Suprapubic skin (tissue), 4 donors: ENCODE measurements around the gene PPP1CB. TPM values are rescaled to one million over a fixed set of nuclear protein-coding genes. Genes with fewer than 3 reads are reported as not detected.

ENCODE experiments used
- DNase-seq, 2 donors: peaks; one replicate each; pipeline ENCODE4 v3.0.0-alpha.2; 2019; ENCODE audit warnings: low spot score in 2 of 2
- H3K27ac ChIP-seq: fragments of 200-600 bp; sonication (generic); one replicate; pipeline ENCODE4 v1.5.1; 2019
- H3K27me3 ChIP-seq: fragments of 200-600 bp; sonication (generic); one replicate; pipeline ENCODE4 v1.5.1; 2019
- H3K36me3 ChIP-seq: fragments of 200-600 bp; sonication (generic); one replicate; pipeline ENCODE4 v1.5.1; 2019
- H3K4me1 ChIP-seq: fragments of 200-600 bp; sonication (generic); one replicate; pipeline ENCODE4 v1.5.1; 2019
- H3K4me3 ChIP-seq: fragments of 200-600 bp; sonication (generic); one replicate; pipeline ENCODE4 v1.5.1; 2019; ENCODE audit warnings: mild to moderate bottlenecking
- H3K9me3 ChIP-seq: fragments of 200-600 bp; sonication (generic); one replicate; pipeline ENCODE4 v1.5.1; 2019
- CTCF ChIP-seq, 2 donors: fragments of 200-600 bp in 1 of 2; fragments of 450-650 bp in 1 of 2; sonication (generic) in 1 of 2; IDR thresholded peaks; one replicate each; pipeline ENCODE4 v1.5.1; 2016 to 2019; ENCODE audit warnings: antibody characterized with exemption in 2 of 2, mild to moderate bottlenecking in 1 of 2, moderate library complexity in 1 of 2
- EP300 ChIP-seq: sonication (generic); formaldehyde crosslinking; IDR thresholded peaks from one replicate; pipeline ENCODE4 v1.6.1; 2017; ENCODE audit warnings: antibody characterized with exemption
- POLR2A ChIP-seq, 2 donors: fragments of 450-650 bp; IDR thresholded peaks; one replicate each; pipeline ENCODE4 v1.6.1; 2017; ENCODE audit warnings: antibody characterized with exemption in 2 of 2, mild to moderate bottlenecking in 2 of 2, moderate library complexity in 2 of 2
- POLR2AphosphoS5 ChIP-seq, 3 donors: sonication (generic); formaldehyde crosslinking; IDR thresholded peaks; one replicate each; pipeline ENCODE4 v1.6.1; 2017; ENCODE audit warnings: antibody characterized with exemption in 3 of 3
- WGBS: methylation state at CpG from one replicate; pipeline ENCODE4 v1.1.5; 2018; 5-methylcytosine and 5-hydroxymethylcytosine counted together
- total RNA-seq, 4 donors: library from RNA; depleted of rRNA; stranded (reverse); fragments of >200 nt; gene quantifications; one replicate each; pipeline ENCODE4 v1.1.0, GENCODE V29; 2016

PPP1CB gene
- total RNA-seq, 4 donors from 2014 or later, result 105 to 151 (median 148) TPM

GRCh38 chr2:28833740-28834470 lies 82.3 kb downstream of the PPP1CB start:
- no peaks in the 10 kb centered on the region for H3K36me3 ChIP-seq
- no peak overlapping the region for H3K27ac ChIP-seq
- DNase-seq, result no peak
- TF ChIP-seq POLR2AphosphoS5 (IDR thresholded peaks at IDR 0.05) (no peak), POLR2A (IDR thresholded peaks at IDR 0.05) (no peak), EP300 (no peak), CTCF (IDR thresholded peaks at IDR 0.05) (no peak)
- WGBS, result 91% methylated on average over 2 of the region's 2 CpGs
- H3K9me3 ChIP-seq, result no peaks in the 10 kb centered on the region
- H3K4me1 ChIP-seq, result no peaks in the 10 kb centered on the region
- no peak overlapping the region for H3K4me3 ChIP-seq
- no peaks in the 10 kb centered on the region for H3K27me3 ChIP-seq

GRCh38 chr2:28835781-28836180 lies 84.2 kb downstream of the PPP1CB start:
- Histone ChIP-seq H3K27ac (no peak overlapping the region), H3K4me3 (no peak overlapping the region), H3K27me3 (no peaks in the 10 kb centered on the region), H3K36me3 (no peaks in the 10 kb centered on the region), H3K4me1 (no peaks in the 10 kb centered on the region), H3K9me3 (no peaks in the 10 kb centered on the region)
- 54% methylated on average over 2 of the region's 2 CpGs for WGBS
- no peak for DNase-seq
- TF ChIP-seq EP300 (no peak), CTCF (IDR thresholded peaks at IDR 0.05) (no peak), POLR2AphosphoS5 (IDR thresholded peaks at IDR 0.05) (no peak), POLR2A (IDR thresholded peaks at IDR 0.05) (no peak)

- H3K27ac ChIP-seq, result no peak overlapping the region
- no peaks in the 10 kb centered on the region for H3K27me3 ChIP-seq
- no peaks in the 10 kb centered on the region for H3K36me3 ChIP-seq
- no peak overlapping the region for H3K4me3 ChIP-seq
- TF ChIP-seq POLR2AphosphoS5 (IDR thresholded peaks at IDR 0.05), result no peak
- no peak for TF ChIP-seq POLR2A (IDR thresholded peaks at IDR 0.05)
- TF ChIP-seq EP300, result no peak
- no peak for TF ChIP-seq CTCF (IDR thresholded peaks at IDR 0.05)
- WGBS, result 96% methylated on average over 2 of the region's 2 CpGs
- H3K4me1 ChIP-seq, result no peaks in the 10 kb centered on the region
- no peaks in the 10 kb centered on the region for H3K9me3 ChIP-seq
- no peak for DNase-seq
Observed at GRCh38 chr2:28838971-28839370, 87.3 kb downstream of the PPP1CB start.

GRCh38 chr2:28842042-28842441 lies 90.4 kb downstream of the PPP1CB start:
- TF ChIP-seq EP300, result no peak
- no peak for TF ChIP-seq POLR2AphosphoS5 (IDR thresholded peaks at IDR 0.05)
- TF ChIP-seq POLR2A (IDR thresholded peaks at IDR 0.05), result no peak
- TF ChIP-seq CTCF (IDR thresholded peaks at IDR 0.05), result no peak
- Histone ChIP-seq H3K4me1 (no peaks in the 10 kb centered on the region), H3K27me3 (no peaks in the 10 kb centered on the region), H3K9me3 (no peaks in the 10 kb centered on the region), H3K36me3 (no peaks in the 10 kb centered on the region), H3K4me3 (no peak overlapping the region), H3K27ac (no peak overlapping the region)
- WGBS, result 62% methylated on average over 3 of the region's 3 CpGs
- DNase-seq, result no peak

Other genes with a start within 250 kb of the PPP1CB start
- 1 to 10 TPM in 2 of 4 donors, under 1 TPM in 2; 0.26 to 2.3 (median 1.0) TPM for gene SPDYA, start 59.0 kb downstream of the PPP1CB start, total RNA-seq
- gene TRMT61B, start 118.5 kb downstream of the PPP1CB start, total RNA-seq, result 10 to 100 TPM in 3 of 4 donors, 1 to 10 TPM in 1; 9.4 to 14.5 (median 10.8) TPM
- gene WDR43, start 142.8 kb downstream of the PPP1CB start, total RNA-seq, result 10 to 100 TPM; 49.3 to 92.5 (median 62.2) TPM
- 1 to 10 TPM in 2 of 4 donors, under 1 TPM in 2; 0.08 to 4.9 (median 1.4) TPM for gene TOGARAM2, start 229.5 kb downstream of the PPP1CB start, total RNA-seq